ENCODE results near the gene EYA3. TPM values are rescaled to one million over a fixed set of nuclear protein-coding genes. Genes with fewer than 3 reads are reported as not detected.

EYA3 gene
- total and polyA plus RNA-seq, 2 donors (not counting 3 experiments of a cell fraction or from before 2014, with no cell fraction given) = 12.7 to 33.0 TPM

DNA sequence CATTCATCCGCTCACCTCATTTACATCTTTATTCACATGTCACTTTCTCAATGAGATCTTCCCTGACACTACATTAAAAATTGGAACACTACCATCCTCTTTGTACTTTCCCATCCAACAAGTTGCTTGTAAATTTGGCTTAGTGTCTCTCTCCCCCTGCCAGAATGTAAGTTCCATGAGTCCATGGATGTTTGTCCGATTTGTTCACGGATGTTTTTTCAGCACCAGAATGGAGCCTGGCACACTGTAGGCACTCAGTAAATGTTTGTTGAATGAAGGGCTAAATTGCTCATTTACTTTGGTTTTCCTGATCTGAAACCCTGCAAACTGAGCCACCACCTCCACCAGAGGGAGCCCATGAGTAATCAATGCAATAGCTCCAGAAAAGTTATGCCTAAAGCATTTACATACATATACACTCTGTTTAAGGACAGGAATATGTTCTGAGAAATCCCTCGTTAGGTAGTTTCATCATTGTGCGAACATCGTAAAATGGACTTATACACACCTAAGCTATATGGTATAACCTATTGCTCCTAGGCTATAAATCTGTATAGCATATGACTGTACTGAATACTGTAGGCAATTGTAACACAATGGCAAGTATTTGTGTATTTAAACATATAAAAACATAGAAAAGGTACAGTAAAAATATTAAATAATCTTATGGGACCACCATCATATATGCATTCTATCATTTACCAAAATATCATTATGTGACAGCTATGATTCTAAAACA lies 2.8 kb upstream of the EYA3 start:
- TF ChIP-seq CTCF (IDR thresholded peaks at IDR 0.05; ENCODE audit: extremely low read depth in 1 of 2, insufficient read depth in 1 of 2, low read depth in 1 of 2, low read length in 2 of 2) (peak; percentile 71 to 78), EZH2 (IDR thresholded peaks at IDR 0.05; ENCODE audit: borderline replicate concordance, low read depth, low read length, severe bottlenecking) (no peak)
- intact Hi-C loops (cut with micrococcal nuclease) (loop anchor here (1.0 kb wide), 1 partner anchor 118 kb away; no protein-coding TSS in a partner anchor), dilution Hi-C loops (cut with MboI; ENCODE audit: extremely low pct_ligation_motif_present, low sequenced_read_pairs) (no loop called here)
- Histone ChIP-seq H3K27ac (ENCODE audit: insufficient read depth, low read depth, low read length) (no peak overlapping the region), H3K79me2 (ENCODE audit: control insufficient read depth, insufficient read depth, low read length) (peaks cover 20% of the 10 kb centered on the region), H3K4me1 (ENCODE audit: control insufficient read depth, extremely low read depth, insufficient read depth, low read length) (peaks cover 12% of the 10 kb centered on the region), H3K36me3 (ENCODE audit: control insufficient read depth in 2 of 2, extremely low read depth in 1 of 2, insufficient read depth in 2 of 2, low read length in 2 of 2) (no peaks in the 10 kb centered on the region), H3K27me3 (ENCODE audit: control insufficient read depth in 2 of 2, insufficient read depth in 2 of 2, low read length in 2 of 2) (no peaks in the 10 kb centered on the region), H3K9me1 (replicated peaks; ENCODE audit: control insufficient read depth, extremely low read depth, insufficient read depth, low read length) (no peaks in the 10 kb centered on the region), H3K9me3 (replicated peaks; ENCODE audit: control insufficient read depth, insufficient read depth, low read length) (no peaks in the 10 kb centered on the region), H3K4me2 (ENCODE audit: insufficient read depth, low read length) (no peak overlapping the region), H4K20me1 (replicated peaks; ENCODE audit: control insufficient read depth, extremely low read depth, insufficient read depth, low read length) (no peaks in the 10 kb centered on the region), H2AFZ (ENCODE audit: low read depth, low read length) (peak overlapping the region; percentile 56), H3K9ac (replicated peaks; ENCODE audit: extremely low read depth, insufficient read depth, low read length) (no peak overlapping the region), H3K4me3 (replicated peaks in 1 of 3; ENCODE audit: insufficient read depth in 1 of 3, low read depth in 1 of 3, low read length in 3 of 3) (no peak overlapping the region)
- peak; percentile 81 for DNase-seq (ENCODE audit: low read depth, low spot score)
- peak; percentile 69 for FAIRE-seq
- no TSS peak for BruUV-seq (replicated peaks)
- ChIA-PET CTCF (interaction anchor here (0.6 to 7.2 kb wide), 48 partner anchors 11 to 786 kb away, joined by 3 to 397 read pairs (median 4); partner anchors contain the start of gene ATP5IF1), POLR2A (interaction anchor here (0.5 to 1.1 kb wide), 4 partner anchors 64 to 158 kb away, joined by 3 to 4 read pairs (median 4); no protein-coding TSS in a partner anchor)

All from endothelial cell of umbilical vein (primary cell).